Measurements from ENCODE around the gene KCNIP1. TPM values are rescaled to one million over a fixed set of nuclear protein-coding genes. Genes with fewer than 3 reads are reported as not detected.

KCNIP1 gene
- total RNA-seq, 1 donor from 2014 or later: 0.45 TPM

DNA sequence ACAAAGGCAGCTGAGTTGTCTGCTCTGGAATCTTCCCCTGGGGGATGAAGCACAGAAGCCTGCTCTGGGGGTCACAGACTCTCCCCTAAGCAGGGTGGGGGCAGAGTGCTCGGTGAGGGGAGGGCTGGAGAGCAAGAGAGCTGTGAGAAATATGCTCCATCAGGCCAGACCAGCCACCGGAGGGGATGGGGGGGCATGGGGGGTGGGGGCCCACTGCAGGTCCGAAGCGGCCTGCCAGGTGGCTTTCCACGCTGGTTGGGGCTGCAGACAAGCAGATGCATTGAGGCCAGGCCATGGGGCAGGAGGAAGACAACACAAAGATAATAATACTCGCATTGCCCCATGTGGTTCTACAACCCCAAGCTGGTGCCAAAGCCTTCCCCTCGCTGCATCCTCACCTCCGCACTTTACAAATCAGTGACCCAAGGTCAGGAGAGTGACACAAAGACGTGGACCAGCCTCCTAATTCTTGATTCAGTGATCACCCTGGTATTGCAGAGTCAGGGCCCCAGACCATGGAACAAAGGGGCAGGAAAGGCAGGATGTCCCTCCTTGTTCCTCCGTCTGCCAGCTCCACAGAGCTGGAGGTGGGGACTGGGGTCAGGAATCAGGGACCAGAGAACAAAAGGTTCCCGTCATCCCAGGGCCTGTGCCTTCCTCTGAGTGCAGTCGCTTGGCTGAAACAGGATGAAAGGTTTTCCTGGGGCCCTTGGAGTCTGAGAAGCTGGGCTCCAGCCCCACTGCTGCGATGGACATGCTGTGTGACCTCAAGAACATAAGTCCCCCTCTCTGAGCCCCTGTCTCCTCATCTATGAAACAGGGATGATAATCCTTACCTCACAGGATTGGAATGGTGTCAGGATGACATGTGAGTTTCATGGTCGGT lies 242.5 kb downstream of the KCNIP1 start:
- Mint-ChIP-seq H3K36me3 (ENCODE audit: low read depth, unreplicated experiment) (no peaks in the 10 kb centered on the region), H3K27me3 (ENCODE audit: low read depth, unreplicated experiment) (peaks cover 40% of the 10 kb centered on the region), H3K4me1 (ENCODE audit: low read depth, unreplicated experiment) (peaks cover 3% of the 10 kb centered on the region), H3K27ac (ENCODE audit: unreplicated experiment) (no peak overlapping the region), H3K4me3 (ENCODE audit: unreplicated experiment) (no peak overlapping the region), H3K9me3 (ENCODE audit: unreplicated experiment) (no peaks in the 10 kb centered on the region)
- Histone ChIP-seq H3K4me1 (ENCODE audit: insufficient read depth, low read length) (peaks cover 3% of the 10 kb centered on the region), H3K27me3 (ENCODE audit: insufficient read depth, low read length) (peaks cover 7% of the 10 kb centered on the region), H3K36me3 (ENCODE audit: insufficient read depth, low read length) (no peaks in the 10 kb centered on the region), H3K9ac (ENCODE audit: low read length) (no peak overlapping the region), H3K79me2 (ENCODE audit: insufficient read depth, low read length) (no peaks in the 10 kb centered on the region), H3K9me3 (ENCODE audit: insufficient read depth, low read depth, low read length) (no peaks in the 10 kb centered on the region), H2AFZ (ENCODE audit: low read depth, low read length) (no peak overlapping the region), H3K4me3 (ENCODE audit: insufficient read depth, low read depth, low read length) (no peak overlapping the region), H3K27ac (ENCODE audit: low read depth, low read length) (no peak overlapping the region), H3K4me2 (ENCODE audit: low read length) (peak overlapping the region; percentile 45), H4K20me1 (ENCODE audit: insufficient read depth, low read length) (no peaks in the 10 kb centered on the region)
- DNase-seq (ENCODE audit: low read depth) (no peak), FAIRE-seq (no peak)
- no peak for TF ChIP-seq EZH2 (IDR thresholded peaks at IDR 0.05; ENCODE audit: insufficient read depth, low read length)
- TF ChIP-seq, protein P1, sequence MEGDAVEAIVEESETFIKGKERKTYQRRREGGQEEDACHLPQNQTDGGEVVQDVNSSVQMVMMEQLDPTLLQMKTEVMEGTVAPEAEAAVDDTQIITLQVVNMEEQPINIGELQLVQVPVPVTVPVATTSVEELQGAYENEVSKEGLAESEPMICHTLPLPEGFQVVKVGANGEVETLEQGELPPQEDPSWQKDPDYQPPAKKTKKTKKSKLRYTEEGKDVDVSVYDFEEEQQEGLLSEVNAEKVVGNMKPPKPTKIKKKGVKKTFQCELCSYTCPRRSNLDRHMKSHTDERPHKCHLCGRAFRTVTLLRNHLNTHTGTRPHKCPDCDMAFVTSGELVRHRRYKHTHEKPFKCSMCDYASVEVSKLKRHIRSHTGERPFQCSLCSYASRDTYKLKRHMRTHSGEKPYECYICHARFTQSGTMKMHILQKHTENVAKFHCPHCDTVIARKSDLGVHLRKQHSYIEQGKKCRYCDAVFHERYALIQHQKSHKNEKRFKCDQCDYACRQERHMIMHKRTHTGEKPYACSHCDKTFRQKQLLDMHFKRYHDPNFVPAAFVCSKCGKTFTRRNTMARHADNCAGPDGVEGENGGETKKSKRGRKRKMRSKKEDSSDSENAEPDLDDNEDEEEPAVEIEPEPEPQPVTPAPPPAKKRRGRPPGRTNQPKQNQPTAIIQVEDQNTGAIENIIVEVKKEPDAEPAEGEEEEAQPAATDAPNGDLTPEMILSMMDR (IDR thresholded peaks at IDR 0.05; ENCODE audit: insufficient read depth, low read depth, low read length): no peak

DNA sequence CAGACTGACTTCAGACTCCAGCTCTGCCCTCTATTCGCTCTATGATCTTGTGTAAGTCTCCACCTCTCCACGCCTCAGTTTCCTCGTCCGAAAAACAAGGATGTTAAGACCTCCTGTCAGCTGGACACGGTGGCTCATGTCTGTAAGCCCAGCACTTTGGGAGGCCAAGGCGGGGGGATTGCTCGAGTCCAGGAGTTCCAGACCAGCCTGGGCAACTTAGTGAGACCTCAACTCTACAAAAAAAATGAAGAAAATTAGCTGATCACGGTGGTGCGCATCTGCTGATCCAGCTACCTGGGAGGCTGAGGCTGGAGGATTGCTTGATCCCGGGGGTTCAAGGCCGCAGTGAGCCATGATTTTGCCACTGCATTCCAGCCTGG lies 243.1 kb downstream of the KCNIP1 start:
- Histone ChIP-seq H2AFZ (ENCODE audit: low read depth, low read length) (no peak overlapping the region), H3K4me2 (ENCODE audit: low read length) (no peak overlapping the region), H3K4me3 (ENCODE audit: insufficient read depth, low read depth, low read length) (no peak overlapping the region), H3K9ac (ENCODE audit: low read length) (no peak overlapping the region), H3K79me2 (ENCODE audit: insufficient read depth, low read length) (no peaks in the 10 kb centered on the region), H4K20me1 (ENCODE audit: insufficient read depth, low read length) (no peaks in the 10 kb centered on the region), H3K27me3 (ENCODE audit: insufficient read depth, low read length) (peaks cover 7% of the 10 kb centered on the region), H3K36me3 (ENCODE audit: insufficient read depth, low read length) (no peaks in the 10 kb centered on the region), H3K27ac (ENCODE audit: low read depth, low read length) (no peak overlapping the region), H3K4me1 (ENCODE audit: insufficient read depth, low read length) (peaks cover 3% of the 10 kb centered on the region), H3K9me3 (ENCODE audit: insufficient read depth, low read depth, low read length) (no peaks in the 10 kb centered on the region)
- Mint-ChIP-seq H3K4me3 (ENCODE audit: unreplicated experiment) (no peak overlapping the region), H3K4me1 (ENCODE audit: low read depth, unreplicated experiment) (peaks cover 3% of the 10 kb centered on the region), H3K36me3 (ENCODE audit: low read depth, unreplicated experiment) (no peaks in the 10 kb centered on the region), H3K27ac (ENCODE audit: unreplicated experiment) (no peak overlapping the region), H3K27me3 (ENCODE audit: low read depth, unreplicated experiment) (peaks cover 40% of the 10 kb centered on the region), H3K9me3 (ENCODE audit: unreplicated experiment) (no peaks in the 10 kb centered on the region)
- no peak for TF ChIP-seq EZH2 (IDR thresholded peaks at IDR 0.05; ENCODE audit: insufficient read depth, low read length)
- FAIRE-seq (no peak), DNase-seq (ENCODE audit: low read depth) (no peak)

DNA sequence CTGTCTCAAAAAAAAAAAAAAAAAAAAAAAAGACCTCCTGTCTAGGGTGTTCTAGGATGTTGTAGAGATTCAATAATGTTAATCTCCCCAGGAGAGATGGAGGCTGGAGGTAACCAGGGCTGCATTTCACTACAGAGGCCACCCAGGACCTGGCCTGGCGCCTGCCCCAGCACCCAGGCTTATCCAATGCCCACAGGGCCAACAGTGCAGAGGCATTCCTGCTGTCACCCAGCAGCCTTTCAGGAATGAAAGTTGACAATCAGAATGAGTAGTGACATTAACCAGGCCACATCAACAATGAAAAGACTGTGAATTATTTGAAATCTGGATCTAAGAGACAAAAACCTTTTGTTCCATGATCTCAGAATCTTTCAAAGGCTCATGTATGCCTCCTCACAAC lies 243.5 kb downstream of the KCNIP1 start:
- Mint-ChIP-seq H3K9me3 (ENCODE audit: unreplicated experiment) (no peaks in the 10 kb centered on the region), H3K4me3 (ENCODE audit: unreplicated experiment) (no peak overlapping the region), H3K4me1 (ENCODE audit: low read depth, unreplicated experiment) (peaks cover 3% of the 10 kb centered on the region), H3K27me3 (ENCODE audit: low read depth, unreplicated experiment) (peaks cover 37% of the 10 kb centered on the region), H3K27ac (ENCODE audit: unreplicated experiment) (no peak overlapping the region), H3K36me3 (ENCODE audit: low read depth, unreplicated experiment) (no peaks in the 10 kb centered on the region)
- Histone ChIP-seq H3K4me3 (ENCODE audit: insufficient read depth, low read depth, low read length) (no peak overlapping the region), H3K9ac (ENCODE audit: low read length) (no peak overlapping the region), H3K27ac (ENCODE audit: low read depth, low read length) (no peak overlapping the region), H3K79me2 (ENCODE audit: insufficient read depth, low read length) (no peaks in the 10 kb centered on the region), H4K20me1 (ENCODE audit: insufficient read depth, low read length) (no peaks in the 10 kb centered on the region), H3K27me3 (ENCODE audit: insufficient read depth, low read length) (peaks cover 7% of the 10 kb centered on the region), H3K4me2 (ENCODE audit: low read length) (no peak overlapping the region), H3K9me3 (ENCODE audit: insufficient read depth, low read depth, low read length) (no peaks in the 10 kb centered on the region), H3K36me3 (ENCODE audit: insufficient read depth, low read length) (no peaks in the 10 kb centered on the region), H3K4me1 (ENCODE audit: insufficient read depth, low read length) (peaks cover 3% of the 10 kb centered on the region), H2AFZ (ENCODE audit: low read depth, low read length) (no peak overlapping the region)
- no peak for TF ChIP-seq EZH2 (IDR thresholded peaks at IDR 0.05; ENCODE audit: insufficient read depth, low read length)
- FAIRE-seq (no peak), DNase-seq (ENCODE audit: low read depth) (no peak)
